Stimulated activated naive CD8-positive, alpha-beta T cell treated with anti-CD3 and anti-CD28 coated beads, Interleukin-15, amount 100 ng/mL, for 72 hours (primary cell): ENCODE measurements around the gene SEMA3D.

ENCODE experiments used
- ATAC-seq: fragments of 150-1000 bp; cut with Tn5 transposase; 2 replicates; pipeline ENCODE4 v1.10.0; 2021; ENCODE audit warnings: mild to moderate bottlenecking, moderate library complexity
- DNase-seq, 2 donors: peaks; one replicate each; pipeline ENCODE4 v3.0.0; 2021 to 2022
- H3K27ac Mint-ChIP-seq, 2 donors: one replicate each; pipeline ENCODE4 v1.8.0; 2022; ENCODE audit warnings: mild to moderate bottlenecking in 2 of 2, mixed read lengths in 2 of 2, moderate library complexity in 2 of 2
- H3K27me3 Mint-ChIP-seq: one replicate; pipeline ENCODE4 v1.8.0; 2022; ENCODE audit warnings: mixed read lengths
- H3K4me1 Mint-ChIP-seq: one replicate; pipeline ENCODE4 v1.8.0; 2022; ENCODE audit warnings: mild to moderate bottlenecking, mixed read lengths
- H3K4me3 Mint-ChIP-seq, 2 donors: one replicate each; pipeline ENCODE4 v1.8.0; 2022; ENCODE audit warnings: mild to moderate bottlenecking in 2 of 2, mixed read lengths in 2 of 2, moderate library complexity in 1 of 2
- H3K9me3 Mint-ChIP-seq, 2 donors: one replicate each; pipeline ENCODE4 v1.8.0; 2022; ENCODE audit warnings: mixed read lengths in 2 of 2

The SEMA3D gene

DNA sequence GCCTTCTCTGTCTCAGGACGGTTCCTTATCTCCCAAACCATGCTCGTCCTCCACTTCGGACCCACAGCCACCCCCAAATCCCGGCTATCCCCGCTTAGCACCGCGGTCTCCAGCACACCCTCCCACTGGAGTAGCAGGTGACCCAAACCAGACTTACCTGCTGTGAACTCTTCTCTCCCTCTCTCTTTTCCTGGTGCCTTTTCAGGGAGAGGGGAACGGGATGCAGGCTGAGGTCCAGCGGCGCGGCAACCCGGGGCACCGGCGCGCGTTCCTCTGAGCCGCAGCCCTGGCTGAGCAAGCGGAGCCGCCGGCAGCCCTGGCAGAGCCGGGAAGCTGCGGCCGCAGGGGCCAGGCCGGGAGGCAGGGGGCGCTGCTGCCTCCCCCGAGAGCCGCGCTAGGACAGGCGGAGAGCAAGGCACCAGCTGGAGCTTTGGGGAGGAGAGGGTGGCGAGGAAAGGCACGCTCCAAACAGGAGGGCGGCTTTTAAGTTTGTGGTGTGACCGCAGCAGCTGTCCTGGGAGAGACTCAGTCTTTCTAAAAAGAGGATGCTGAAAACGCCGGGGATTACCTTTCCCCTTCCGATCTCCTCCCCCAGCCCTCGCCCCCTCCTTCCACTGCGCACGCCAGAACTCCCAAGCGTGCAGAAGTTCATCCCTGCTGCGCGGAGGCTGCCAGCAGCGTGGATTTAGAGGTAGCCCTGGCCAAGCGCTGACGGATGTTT, at the start of gene SEMA3D:
Gene SEMA3D, minus strand, starts transcription at position 536 of the 721 bp plus-strand sequence. CDS start 65,165 bp downstream, outside the sequence.
- DNase-seq (peak; percentile 15 to 27), ATAC-seq (peak; percentile 73)
- Mint-ChIP-seq H3K4me3 (peak within 1 kb of the TSS in 1 of 2 donors; percentile 54), H3K9me3 (no peaks in the 10 kb centered on the region), H3K4me1 (peaks cover 18% of the 10 kb centered on the region), H3K27ac (peak within 1 kb of the TSS in 1 of 2 donors; percentile 42), H3K27me3 (peaks cover 39% of the 10 kb centered on the region)

GRCh38 chr7:85234730-85235129, 47.9 kb upstream of the SEMA3D start:
- DNase-seq (no peak), ATAC-seq (no peak)
- no peaks in the 10 kb centered on the region for H3K27me3 Mint-ChIP-seq
- peaks cover 0 to 10% of the 10 kb centered on the region in 2 donors for H3K9me3 Mint-ChIP-seq
- no peak overlapping the region for H3K27ac Mint-ChIP-seq
- H3K4me3 Mint-ChIP-seq, result no peak overlapping the region
- no peaks in the 10 kb centered on the region for H3K4me1 Mint-ChIP-seq

DNA sequence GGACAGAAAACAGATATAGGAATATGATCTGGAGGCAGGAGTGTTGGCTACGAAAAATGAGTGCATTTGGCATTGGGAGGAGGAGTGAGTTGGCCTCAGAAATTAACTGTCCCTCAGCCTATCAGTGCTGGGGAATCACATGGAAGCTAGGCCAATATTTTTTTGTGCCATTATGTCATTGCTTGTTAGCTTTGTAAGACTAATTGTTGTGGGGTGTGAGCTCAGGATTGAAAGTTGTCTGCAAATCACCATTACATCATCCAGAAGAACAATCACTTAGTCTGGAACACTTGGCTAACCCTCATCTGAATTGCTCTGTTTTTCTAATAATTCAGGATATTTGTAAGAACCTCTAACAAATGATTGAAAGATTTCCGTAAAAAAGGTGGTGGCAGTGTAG, 45.2 kb upstream of the SEMA3D start:
- ATAC-seq, result no peak
- Mint-ChIP-seq H3K27ac (no peak overlapping the region), H3K27me3 (no peaks in the 10 kb centered on the region), H3K4me1 (no peaks in the 10 kb centered on the region), H3K9me3 (peaks cover 0 to 10% of the 10 kb centered on the region in 2 donors), H3K4me3 (no peak overlapping the region)
- DNase-seq, result no peak

GRCh38 chr7:85230623-85231022, 43.8 kb upstream of the SEMA3D start:
- DNase-seq (no peak), ATAC-seq (no peak)
- no peak overlapping the region for H3K4me3 Mint-ChIP-seq
- H3K27me3 Mint-ChIP-seq, result no peaks in the 10 kb centered on the region
- no peak overlapping the region for H3K27ac Mint-ChIP-seq
- H3K9me3 Mint-ChIP-seq, result peaks cover 0 to 10% of the 10 kb centered on the region in 2 donors
- H3K4me1 Mint-ChIP-seq, result no peaks in the 10 kb centered on the region

DNA sequence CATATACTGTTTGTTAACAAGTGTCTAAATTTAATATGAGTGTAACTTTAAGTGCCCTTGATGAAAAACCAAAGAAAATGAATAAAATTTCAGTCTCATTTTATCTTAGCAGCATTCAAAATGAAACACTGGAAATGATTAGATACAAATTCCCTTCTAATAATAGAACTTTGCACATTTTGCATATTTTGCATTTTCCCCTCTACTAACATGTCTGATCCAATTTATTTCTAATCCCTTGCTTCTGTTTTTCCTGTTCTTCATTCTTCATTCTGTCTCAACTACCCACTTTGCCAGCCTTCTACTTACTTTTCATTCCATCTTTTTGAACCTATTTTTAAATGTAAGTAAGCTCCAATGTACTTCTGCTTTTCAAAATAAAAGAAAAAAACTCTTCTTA, 42.7 kb upstream of the SEMA3D start:
- Mint-ChIP-seq H3K27ac (no peak overlapping the region), H3K4me1 (no peaks in the 10 kb centered on the region), H3K27me3 (no peaks in the 10 kb centered on the region), H3K4me3 (no peak overlapping the region), H3K9me3 (peaks cover 0 to 10% of the 10 kb centered on the region in 2 donors)
- DNase-seq (no peak), ATAC-seq (no peak)

- Mint-ChIP-seq H3K27ac (no peak overlapping the region), H3K9me3 (peaks cover 0 to 10% of the 10 kb centered on the region in 2 donors), H3K4me3 (no peak overlapping the region), H3K4me1 (no peaks in the 10 kb centered on the region), H3K27me3 (no peaks in the 10 kb centered on the region)
- ATAC-seq (no peak), DNase-seq (no peak)
Observed at GRCh38 chr7:85226361-85227085, 39.7 kb upstream of the SEMA3D start.

DNA sequence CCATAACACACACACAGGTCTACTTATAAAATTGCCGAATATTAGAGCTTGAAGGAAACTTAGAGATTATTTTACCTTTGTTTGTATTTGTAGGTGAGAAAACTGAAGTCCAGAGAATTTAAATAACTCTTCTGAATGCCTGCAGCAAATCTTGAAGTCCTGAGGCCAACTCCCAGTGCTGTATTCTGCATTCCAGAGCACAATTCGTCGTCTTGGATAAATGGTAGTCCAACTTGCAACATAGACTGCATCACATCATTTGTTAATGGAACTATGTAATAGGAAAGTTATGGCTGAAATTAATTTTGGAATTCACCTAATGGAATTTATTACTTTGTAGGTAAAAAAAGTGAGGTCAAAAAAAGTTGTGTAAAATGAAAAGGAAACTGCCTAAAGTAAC, 37.3 kb upstream of the SEMA3D start:
- DNase-seq, result no peak
- Mint-ChIP-seq H3K27ac (no peak overlapping the region), H3K4me3 (no peak overlapping the region), H3K27me3 (no peaks in the 10 kb centered on the region), H3K9me3 (no peaks in the 10 kb centered on the region), H3K4me1 (no peaks in the 10 kb centered on the region)
- no peak for ATAC-seq

- H3K9me3 Mint-ChIP-seq, result no peaks in the 10 kb centered on the region
Observed at GRCh38 chr7:85222522-85222921, 35.7 kb upstream of the SEMA3D start.

GRCh38 chr7:85221796-85222195, 34.9 kb upstream of the SEMA3D start:
- ATAC-seq (no peak), DNase-seq (no peak)
- Mint-ChIP-seq H3K4me3 (no peak overlapping the region), H3K27ac (no peak overlapping the region), H3K4me1 (no peaks in the 10 kb centered on the region), H3K27me3 (no peaks in the 10 kb centered on the region), H3K9me3 (no peaks in the 10 kb centered on the region)

More at GRCh38 chr7:85222522-85222921, 35.7 kb upstream of the SEMA3D start:
- Mint-ChIP-seq H3K4me1 (no peaks in the 10 kb centered on the region), H3K27ac (no peak overlapping the region), H3K27me3 (no peaks in the 10 kb centered on the region), H3K4me3 (no peak overlapping the region)
- ATAC-seq (no peak), DNase-seq (no peak)

GRCh38 chr7:85220651-85221050, 33.8 kb upstream of the SEMA3D start:
- no peaks in the 10 kb centered on the region for H3K9me3 Mint-ChIP-seq
- no peaks in the 10 kb centered on the region for H3K4me1 Mint-ChIP-seq
- no peak overlapping the region for H3K27ac Mint-ChIP-seq
- H3K4me3 Mint-ChIP-seq, result no peak overlapping the region
- ATAC-seq (no peak), DNase-seq (no peak)
- no peaks in the 10 kb centered on the region for H3K27me3 Mint-ChIP-seq

DNA sequence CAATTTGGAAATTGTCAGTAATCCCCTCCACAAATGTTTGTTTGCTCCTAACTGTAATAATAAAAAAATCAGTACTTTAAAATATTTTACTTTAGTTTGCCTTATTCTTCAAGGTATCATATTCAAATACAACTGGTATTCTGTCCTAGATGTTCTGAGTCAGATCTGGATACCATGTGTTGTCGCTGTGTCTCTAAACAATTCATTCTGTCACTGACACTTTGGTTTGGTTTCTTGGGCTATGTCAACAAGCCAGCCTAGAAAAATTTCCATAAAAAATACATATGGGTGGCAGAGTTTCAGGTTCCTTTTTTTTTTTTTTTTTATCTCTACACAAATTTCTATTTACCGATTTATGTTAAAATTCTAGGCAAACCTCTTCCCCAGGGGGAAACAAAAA, 33.2 kb upstream of the SEMA3D start:
- Mint-ChIP-seq H3K9me3 (no peaks in the 10 kb centered on the region), H3K4me3 (no peak overlapping the region), H3K4me1 (no peaks in the 10 kb centered on the region), H3K27me3 (no peaks in the 10 kb centered on the region), H3K27ac (no peak overlapping the region)
- DNase-seq (no peak), ATAC-seq (no peak)

- Mint-ChIP-seq H3K9me3 (no peaks in the 10 kb centered on the region), H3K4me3 (no peak overlapping the region), H3K27ac (no peak overlapping the region), H3K27me3 (no peaks in the 10 kb centered on the region), H3K4me1 (no peaks in the 10 kb centered on the region)
- ATAC-seq, result no peak
- no peak for DNase-seq
Observed at GRCh38 chr7:85217085-85217484, 30.2 kb upstream of the SEMA3D start.

DNA sequence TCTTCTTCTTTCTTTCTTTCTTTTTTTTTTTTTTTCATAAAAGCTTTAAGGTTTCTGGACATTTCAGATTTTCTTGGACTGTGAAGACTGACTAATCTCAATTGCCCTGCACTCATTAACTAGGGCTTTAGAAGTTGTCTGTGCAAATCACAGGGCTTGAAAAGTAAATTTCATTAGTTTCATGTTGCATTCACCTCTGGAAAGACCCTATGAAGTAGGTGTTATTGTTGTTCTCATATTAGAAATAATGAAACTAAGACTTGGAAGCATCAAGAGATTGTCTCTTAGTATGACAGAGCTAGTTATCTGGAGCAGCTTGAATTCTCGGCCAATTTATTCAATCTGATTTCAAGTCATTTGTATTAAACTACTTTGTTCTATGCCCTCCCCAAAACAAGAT, 28.2 kb upstream of the SEMA3D start:
- H3K27me3 Mint-ChIP-seq, result no peaks in the 10 kb centered on the region

DNA sequence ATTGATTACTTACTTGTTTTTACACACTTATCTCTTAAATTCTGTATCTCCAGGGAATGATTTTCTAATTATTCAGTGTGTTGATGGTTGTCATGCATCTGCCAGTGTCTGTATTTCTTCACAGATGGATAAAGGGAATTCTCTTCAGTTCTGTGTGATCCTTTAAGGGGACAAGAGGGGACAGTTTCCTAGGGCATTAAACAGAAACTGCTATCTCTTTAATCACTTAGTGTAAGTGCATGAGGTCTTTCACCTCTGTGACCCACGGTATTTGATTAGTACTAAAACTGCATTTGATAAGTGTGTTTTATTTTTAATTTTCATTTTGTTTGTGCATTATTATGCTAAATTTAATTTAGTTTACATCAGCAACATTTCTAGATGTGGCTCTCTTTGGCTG, 26.6 kb upstream of the SEMA3D start:
- ATAC-seq (no peak), DNase-seq (no peak)
- Mint-ChIP-seq H3K4me3 (no peak overlapping the region), H3K4me1 (no peaks in the 10 kb centered on the region), H3K9me3 (no peaks in the 10 kb centered on the region), H3K27ac (no peak overlapping the region), H3K27me3 (no peaks in the 10 kb centered on the region)

More for the DNA sequence above, 28.2 kb upstream of the SEMA3D start:
- DNase-seq (no peak), ATAC-seq (no peak)
- Mint-ChIP-seq H3K4me3 (no peak overlapping the region), H3K9me3 (no peaks in the 10 kb centered on the region), H3K27ac (no peak overlapping the region), H3K4me1 (no peaks in the 10 kb centered on the region)

DNA sequence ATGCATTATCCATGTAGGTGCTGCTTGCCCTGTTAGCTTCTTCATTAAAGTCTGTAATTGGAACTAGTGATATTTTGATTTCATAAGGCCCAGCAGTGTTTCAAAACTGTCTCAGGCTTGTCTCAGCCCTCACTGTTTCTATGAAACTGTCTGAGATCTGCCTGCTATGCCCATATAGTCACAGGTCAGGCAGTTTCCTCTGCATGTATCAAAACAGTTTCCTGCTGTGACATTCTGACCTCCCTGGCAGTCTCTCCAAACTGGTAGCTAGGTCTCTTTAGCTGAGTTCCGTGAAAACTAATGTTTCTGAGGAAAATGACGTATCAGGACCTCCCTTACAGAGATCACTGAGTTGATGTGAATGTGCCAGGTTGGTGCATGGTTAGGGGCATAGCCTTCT, 18.9 kb upstream of the SEMA3D start:
- no peak for DNase-seq
- no peak for ATAC-seq
- Mint-ChIP-seq H3K9me3 (peaks cover 0 to 14% of the 10 kb centered on the region in 2 donors), H3K27ac (no peak overlapping the region), H3K27me3 (no peaks in the 10 kb centered on the region), H3K4me1 (no peaks in the 10 kb centered on the region), H3K4me3 (no peak overlapping the region)

DNA sequence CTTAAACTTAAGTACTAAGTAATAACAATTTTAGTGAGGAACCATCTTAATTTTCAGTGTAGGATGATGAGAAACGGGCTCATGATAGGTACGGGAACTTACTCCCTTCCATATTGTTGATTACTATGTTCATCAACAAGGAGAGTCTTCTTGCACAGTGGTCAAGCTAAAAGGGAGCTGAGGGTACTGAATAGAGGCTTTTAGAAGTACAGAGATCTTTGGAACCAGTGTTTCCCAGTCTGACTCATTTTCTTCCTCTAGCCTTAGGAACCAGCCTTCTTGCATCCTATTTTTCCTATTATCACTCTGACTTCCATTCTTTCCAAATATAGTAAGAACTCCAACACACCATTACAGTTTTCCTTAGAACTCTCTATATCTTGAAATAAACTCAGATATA, 17.6 kb upstream of the SEMA3D start:
- Mint-ChIP-seq H3K4me3 (no peak overlapping the region), H3K27me3 (no peaks in the 10 kb centered on the region), H3K4me1 (no peaks in the 10 kb centered on the region), H3K27ac (no peak overlapping the region), H3K9me3 (peaks cover 5 to 23% of the 10 kb centered on the region in 2 donors)
- DNase-seq, result no peak
- no peak for ATAC-seq
